Fibroblast of mammary gland (primary cell): ENCODE measurements around the gene CLIP4.

Experiments used
- DNase-seq: peaks from one replicate; pipeline ENCODE4 v3.0.0-alpha.2; 2010; ENCODE audit warnings: low read depth
- H3K4me3 ChIP-seq: 2 replicates; pipeline ENCODE4 v1.5.1; 2011; ENCODE audit warnings: low read depth, mild to moderate bottlenecking, low read length, moderate library complexity; ENCODE audit not compliant: control insufficient read depth
- CTCF ChIP-seq: conservative IDR thresholded peaks from 2 replicates; pipeline ENCODE4 v1.5.1; 2011; ENCODE audit warnings: low read depth, low read length, inconsistent platforms; ENCODE audit not compliant: control insufficient read depth, insufficient read depth

CLIP4 gene

GRCh38 chr2:29162204-29162928, 47.2 kb downstream of the CLIP4 start:
- TF ChIP-seq CTCF: no peak
- no peak for DNase-seq

GRCh38 chr2:29164091-29164846, 49.1 kb downstream of the CLIP4 start:
- TF ChIP-seq CTCF: no peak
- no peak for DNase-seq
- H3K4me3 ChIP-seq: no peak overlapping the region

More at GRCh38 chr2:29162204-29162928, 47.2 kb downstream of the CLIP4 start:
- H3K4me3 ChIP-seq: no peak overlapping the region

DNA sequence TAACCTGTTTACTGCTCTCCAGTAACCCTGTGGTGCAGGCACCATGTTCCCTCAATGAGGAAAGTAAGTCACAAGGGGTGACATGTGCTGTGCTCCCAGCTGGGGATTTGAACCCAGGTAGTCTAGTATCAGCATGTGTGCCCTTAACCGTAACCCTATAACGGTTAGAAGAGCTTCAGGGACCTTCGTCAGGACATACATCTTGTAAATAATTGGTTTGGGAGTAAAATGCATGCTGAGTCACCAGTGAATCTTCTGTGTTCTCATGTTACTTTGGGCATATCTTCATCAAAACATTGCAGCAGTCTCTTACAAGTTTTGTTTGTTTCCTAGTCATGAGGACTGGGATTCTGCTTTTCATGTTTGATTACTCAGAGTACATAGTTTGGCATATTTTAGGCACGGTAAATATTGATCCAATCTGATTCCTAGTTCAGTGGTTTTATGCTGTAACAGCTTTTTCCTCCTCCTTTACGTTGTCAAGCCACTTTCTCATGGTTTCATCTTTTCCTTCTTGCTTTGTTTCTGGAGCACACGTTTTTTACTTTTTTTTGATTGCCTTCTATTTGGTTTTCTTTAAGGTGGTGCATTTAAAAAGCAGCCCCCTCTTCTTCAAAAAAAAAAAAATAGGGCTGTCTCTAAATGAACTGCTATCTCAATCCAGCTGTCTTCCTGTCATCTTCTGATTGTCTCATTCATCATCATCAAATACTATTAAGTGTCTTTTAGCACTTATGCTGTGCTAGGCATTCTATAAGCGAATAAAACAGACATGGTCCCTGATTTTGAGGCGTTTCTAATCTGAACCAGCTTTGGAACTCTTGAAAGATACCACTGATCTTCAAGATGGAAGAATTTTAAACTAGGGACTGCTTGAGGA, 50.4 kb downstream of the CLIP4 start:
- TF ChIP-seq CTCF: no peak
- no peak overlapping the region for H3K4me3 ChIP-seq
- peak; percentile 92 for DNase-seq

DNA sequence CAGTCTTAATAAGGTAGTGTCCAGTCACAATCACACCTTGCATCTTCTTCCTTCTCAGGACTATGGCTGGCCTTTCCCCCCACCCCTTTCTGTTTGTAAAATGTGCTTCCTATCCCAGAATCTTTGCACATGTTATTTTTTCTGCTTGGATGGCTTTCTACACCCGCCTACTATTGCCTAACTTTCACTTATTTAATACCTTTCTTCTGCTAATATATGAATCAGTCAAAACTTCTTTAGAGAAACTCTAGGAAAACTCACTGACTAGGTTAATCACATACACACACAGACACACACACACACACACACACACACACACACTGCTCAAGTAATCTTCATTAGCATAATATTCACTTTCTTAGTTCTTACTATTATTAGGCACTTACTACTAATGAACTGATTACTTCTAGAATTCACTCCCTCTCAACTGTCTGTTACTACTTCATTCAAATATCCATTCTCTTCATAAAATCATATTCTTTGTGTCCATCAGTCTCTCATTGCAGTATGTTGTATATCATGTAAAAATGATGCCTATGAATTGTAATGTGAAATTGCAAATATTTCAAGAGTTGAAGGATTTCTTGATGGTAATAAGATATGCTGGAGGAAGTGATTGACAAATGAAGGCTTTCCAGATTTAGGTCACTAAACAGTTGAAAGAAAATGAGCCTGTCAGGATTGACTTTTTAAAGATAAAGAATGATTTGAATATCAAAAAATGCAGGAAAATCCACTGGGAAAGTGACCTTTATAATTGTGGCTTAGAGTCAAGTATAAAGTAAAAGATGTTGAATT, 51.2 kb downstream of the CLIP4 start:
- peak; percentile 52 for DNase-seq
- no peak for TF ChIP-seq CTCF
- no peak overlapping the region for H3K4me3 ChIP-seq

GRCh38 chr2:29174937-29175336, 59.7 kb downstream of the CLIP4 start:
- no peak for DNase-seq
- TF ChIP-seq CTCF: no peak
- H3K4me3 ChIP-seq: no peak overlapping the region

- H3K4me3 ChIP-seq: no peak overlapping the region
- no peak for TF ChIP-seq CTCF
- no peak for DNase-seq
Measured at GRCh38 chr2:29175338-29175737, 60.1 kb downstream of the CLIP4 start.
